ENCODE data around the gene SPTB. TPM values are rescaled to one million over a fixed set of nuclear protein-coding genes. Genes with fewer than 3 reads are reported as not detected.

The SPTB gene
- total RNA-seq, 1 experiment from 2014 or later, result 0.13 TPM

GRCh38 chr14:64784006-64784405 lies 95.7 kb downstream of the SPTB start:
- POLR2A ChIA-PET, result no interaction called here
- intact Hi-C loops (cut with micrococcal nuclease; ENCODE audit: unreplicated experiment), result no loop called here
- Histone ChIP-seq H3K27me3 (ENCODE audit: control insufficient read depth, insufficient read depth, low read length) (no peaks in the 10 kb centered on the region), H3K36me3 (ENCODE audit: control insufficient read depth, insufficient read depth, low read length) (no peaks in the 10 kb centered on the region), H3K4me1 (ENCODE audit: control insufficient read depth, insufficient read depth, low read length) (no peaks in the 10 kb centered on the region), H3K4me3 (ENCODE audit: low read depth in 2 of 2, low read length in 2 of 2) (no peak overlapping the region), H3K9me3 (ENCODE audit: control insufficient read depth, insufficient read depth, low read depth, low read length) (no peaks in the 10 kb centered on the region), H3K27ac (ENCODE audit: low read length) (no peak overlapping the region)
- CTCF ChIA-PET, result no interaction called here
- in situ Hi-C loops (cut with HindIII; ENCODE audit: low pct_unique_long_range_greater_than_20kb, low sequenced_read_pairs), result no loop called here
- ATAC-seq, result no peak
- TF ChIP-seq POLR2AphosphoS5 (IDR thresholded peaks at IDR 0.05; ENCODE audit: low read depth, low read length) (no peak), CTCF (IDR thresholded peaks at IDR 0.05) (no peak), SIN3A (IDR thresholded peaks at IDR 0.05; ENCODE audit: borderline replicate concordance, insufficient read depth, low read depth, low read length) (no peak), REST (IDR thresholded peaks at IDR 0.05; ENCODE audit: insufficient read depth in 1 of 2, low read depth in 2 of 2, low read length in 1 of 2) (no peak)
- no TSS peak for BruUV-seq (replicated peaks)
- DNase-seq (ENCODE audit: low read depth, low spot score), result no peak

GRCh38 chr14:64782196-64782595 lies 97.5 kb downstream of the SPTB start:
- intact Hi-C loops (cut with micrococcal nuclease; ENCODE audit: unreplicated experiment), result no loop called here

GRCh38 chr14:64779472-64779871 lies 100.2 kb downstream of the SPTB start:
- POLR2A ChIA-PET, result no interaction called here

More at GRCh38 chr14:64782196-64782595, 97.5 kb downstream of the SPTB start:
- Histone ChIP-seq H3K9me3 (ENCODE audit: control insufficient read depth, insufficient read depth, low read depth, low read length) (no peaks in the 10 kb centered on the region), H3K4me1 (ENCODE audit: control insufficient read depth, insufficient read depth, low read length) (no peaks in the 10 kb centered on the region), H3K27me3 (ENCODE audit: control insufficient read depth, insufficient read depth, low read length) (no peaks in the 10 kb centered on the region), H3K36me3 (ENCODE audit: control insufficient read depth, insufficient read depth, low read length) (no peaks in the 10 kb centered on the region), H3K27ac (ENCODE audit: low read length) (no peak overlapping the region), H3K4me3 (ENCODE audit: low read depth in 2 of 2, low read length in 2 of 2) (no peak overlapping the region)
- no peak for DNase-seq (ENCODE audit: low read depth, low spot score)
- TF ChIP-seq SIN3A (IDR thresholded peaks at IDR 0.05; ENCODE audit: borderline replicate concordance, insufficient read depth, low read depth, low read length), result no peak
- in situ Hi-C loops (cut with HindIII; ENCODE audit: low pct_unique_long_range_greater_than_20kb, low sequenced_read_pairs), result no loop called here
- no peak for ATAC-seq
- BruUV-seq (replicated peaks), result no TSS peak
- ChIA-PET POLR2A (no interaction called here), CTCF (interaction anchor here (0.6 kb wide), 1 partner anchor 13 kb away, joined by 4 read pairs; no protein-coding TSS in a partner anchor)

More at GRCh38 chr14:64779472-64779871, 100.2 kb downstream of the SPTB start:
- Histone ChIP-seq H3K36me3 (ENCODE audit: control insufficient read depth, insufficient read depth, low read length) (no peaks in the 10 kb centered on the region), H3K9me3 (ENCODE audit: control insufficient read depth, insufficient read depth, low read depth, low read length) (no peaks in the 10 kb centered on the region), H3K27me3 (ENCODE audit: control insufficient read depth, insufficient read depth, low read length) (no peaks in the 10 kb centered on the region), H3K27ac (ENCODE audit: low read length) (no peak overlapping the region), H3K4me3 (ENCODE audit: low read depth in 2 of 2, low read length in 2 of 2) (no peak overlapping the region), H3K4me1 (ENCODE audit: control insufficient read depth, insufficient read depth, low read length) (no peaks in the 10 kb centered on the region)
- TF ChIP-seq TCF7L2 (IDR thresholded peaks at IDR 0.05; ENCODE audit: low read depth, low read length) (no peak), REST (IDR thresholded peaks at IDR 0.05; ENCODE audit: insufficient read depth in 1 of 2, low read depth in 2 of 2, low read length in 1 of 2) (no peak), SIN3A (IDR thresholded peaks at IDR 0.05; ENCODE audit: borderline replicate concordance, insufficient read depth, low read depth, low read length) (no peak), POLR2AphosphoS5 (IDR thresholded peaks at IDR 0.05; ENCODE audit: low read depth, low read length) (no peak), CTCF (IDR thresholded peaks at IDR 0.05) (no peak)
- intact Hi-C loops (cut with micrococcal nuclease; ENCODE audit: unreplicated experiment), result no loop called here
- CTCF ChIA-PET, result no interaction called here
- no peak for DNase-seq (ENCODE audit: low read depth, low spot score)
- ATAC-seq, result no peak
- no TSS peak for BruUV-seq (replicated peaks)
- in situ Hi-C loops (cut with HindIII; ENCODE audit: low pct_unique_long_range_greater_than_20kb, low sequenced_read_pairs), result no loop called here
